Cardiac muscle cell (in vitro differentiated cells and primary cell): ENCODE measurements around the gene HMGCS2. TPM values are rescaled to one million over a fixed set of nuclear protein-coding genes. Genes with fewer than 3 reads are reported as not detected.
"Not testable (repeated sequence)": the region's sequence is repeated elsewhere in the genome, so short reads cannot be mapped to it uniquely, and the experiment has no call there.

Experiments
- DNase-seq, 2 donors: peaks; one replicate each; pipeline versions ENCODE4 v3.0.0 to v3.0.0-alpha.2; 2010 to 2017; ENCODE audit warnings: low read depth in 1 of 2, low spot score in 1 of 2
- H3K27ac ChIP-seq: fragments of 200-600 bp; sonication (generic); 2 replicates; pipeline ENCODE4 v1.5.1; 2016
- H3K27me3 ChIP-seq: fragments of 200-600 bp; sonication (generic); 2 replicates; pipeline ENCODE4 v1.6.0; 2016; ENCODE audit warnings: control low read depth
- H3K36me3 ChIP-seq: fragments of 200-600 bp; sonication (generic); 2 replicates; pipeline ENCODE4 v1.5.1; 2016; ENCODE audit warnings: control low read depth
- H3K4me1 ChIP-seq: fragments of 200-600 bp; sonication (generic); 2 replicates; pipeline ENCODE4 v1.8.1; 2017; ENCODE audit warnings: low read depth, mild to moderate bottlenecking, mixed run types
- H3K4me3 ChIP-seq: fragments of 200-600 bp; sonication (generic); 2 replicates; pipeline ENCODE4 v1.5.1; 2016; ENCODE audit warnings: mild to moderate bottlenecking
- H3K9me3 ChIP-seq: fragments of 200-600 bp; sonication (generic); 2 replicates; pipeline ENCODE4 v1.5.1; 2017; ENCODE audit warnings: low read depth, mild to moderate bottlenecking, control low read depth
- polyA plus RNA-seq: library from polyadenylated mRNA; unstranded; fragments of >200 nt; fragmentation: Nextera tagmentation; extraction: Ambion mirVana; gene quantifications from 2 replicates; pipeline ENCODE4 v1.2.1, GENCODE V29; 2016
- total RNA-seq: library from RNA; depleted of rRNA; stranded (reverse); fragments of >200 nt; gene quantifications from 2 replicates; pipeline ENCODE4 v1.2.3, GENCODE V29; 2016
- TF ChIP-seq, protein P1 (sequence below): IDR thresholded peaks from 2 replicates; pipeline ENCODE4 v1.5.1; 2012; ENCODE audit warnings: low read depth, mild to moderate bottlenecking, low read length

HMGCS2 gene
- total and polyA plus RNA-seq, 2 experiments from 2014 or later, result 0.15 TPM; not detected in 1

DNA sequence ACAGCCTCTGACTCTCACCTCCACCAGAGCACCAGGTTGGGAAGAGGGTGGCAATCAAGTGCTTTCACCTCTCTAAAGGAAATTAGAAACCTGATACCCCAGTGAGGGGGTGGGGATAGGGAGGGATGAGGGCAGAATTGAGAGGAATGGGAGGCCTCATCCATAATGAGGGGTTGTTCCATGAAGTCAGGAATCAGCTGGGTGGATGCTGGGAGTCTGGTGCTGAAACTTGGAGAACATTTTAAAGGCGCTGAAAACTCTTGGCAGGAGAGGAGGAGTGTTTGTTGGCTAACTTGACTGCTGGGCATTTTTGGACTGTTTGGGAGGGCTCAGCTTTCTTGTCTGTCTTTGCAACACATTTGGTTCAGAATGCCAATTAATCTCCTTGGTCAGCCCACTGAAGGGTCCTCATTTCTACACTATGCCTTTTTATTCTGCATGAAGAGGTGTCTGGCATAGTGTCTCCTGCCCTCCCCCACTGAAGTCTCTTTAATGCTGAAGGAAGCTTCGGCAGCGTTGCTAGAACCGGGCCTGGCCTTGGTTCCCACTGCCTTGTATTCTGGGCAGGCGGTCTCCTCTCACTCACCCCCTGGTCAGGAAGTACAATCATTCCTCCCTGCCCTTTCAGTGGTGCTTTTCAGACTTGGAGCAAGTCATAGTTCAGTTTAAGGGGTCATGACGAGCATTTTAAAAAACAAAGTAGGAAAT, 54.8 kb downstream of the HMGCS2 start:
- Histone ChIP-seq H3K4me3 (no peak overlapping the region), H3K27me3 (no peaks in the 10 kb centered on the region), H3K9me3 (no peaks in the 10 kb centered on the region), H3K27ac (peak overlapping the region; percentile 50), H3K36me3 (no peaks in the 10 kb centered on the region), H3K4me1 (peaks cover 14% of the 10 kb centered on the region)
- peak; percentile 51 to 58 for DNase-seq
- TF ChIP-seq, protein P1, sequence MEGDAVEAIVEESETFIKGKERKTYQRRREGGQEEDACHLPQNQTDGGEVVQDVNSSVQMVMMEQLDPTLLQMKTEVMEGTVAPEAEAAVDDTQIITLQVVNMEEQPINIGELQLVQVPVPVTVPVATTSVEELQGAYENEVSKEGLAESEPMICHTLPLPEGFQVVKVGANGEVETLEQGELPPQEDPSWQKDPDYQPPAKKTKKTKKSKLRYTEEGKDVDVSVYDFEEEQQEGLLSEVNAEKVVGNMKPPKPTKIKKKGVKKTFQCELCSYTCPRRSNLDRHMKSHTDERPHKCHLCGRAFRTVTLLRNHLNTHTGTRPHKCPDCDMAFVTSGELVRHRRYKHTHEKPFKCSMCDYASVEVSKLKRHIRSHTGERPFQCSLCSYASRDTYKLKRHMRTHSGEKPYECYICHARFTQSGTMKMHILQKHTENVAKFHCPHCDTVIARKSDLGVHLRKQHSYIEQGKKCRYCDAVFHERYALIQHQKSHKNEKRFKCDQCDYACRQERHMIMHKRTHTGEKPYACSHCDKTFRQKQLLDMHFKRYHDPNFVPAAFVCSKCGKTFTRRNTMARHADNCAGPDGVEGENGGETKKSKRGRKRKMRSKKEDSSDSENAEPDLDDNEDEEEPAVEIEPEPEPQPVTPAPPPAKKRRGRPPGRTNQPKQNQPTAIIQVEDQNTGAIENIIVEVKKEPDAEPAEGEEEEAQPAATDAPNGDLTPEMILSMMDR, result no peak

DNA sequence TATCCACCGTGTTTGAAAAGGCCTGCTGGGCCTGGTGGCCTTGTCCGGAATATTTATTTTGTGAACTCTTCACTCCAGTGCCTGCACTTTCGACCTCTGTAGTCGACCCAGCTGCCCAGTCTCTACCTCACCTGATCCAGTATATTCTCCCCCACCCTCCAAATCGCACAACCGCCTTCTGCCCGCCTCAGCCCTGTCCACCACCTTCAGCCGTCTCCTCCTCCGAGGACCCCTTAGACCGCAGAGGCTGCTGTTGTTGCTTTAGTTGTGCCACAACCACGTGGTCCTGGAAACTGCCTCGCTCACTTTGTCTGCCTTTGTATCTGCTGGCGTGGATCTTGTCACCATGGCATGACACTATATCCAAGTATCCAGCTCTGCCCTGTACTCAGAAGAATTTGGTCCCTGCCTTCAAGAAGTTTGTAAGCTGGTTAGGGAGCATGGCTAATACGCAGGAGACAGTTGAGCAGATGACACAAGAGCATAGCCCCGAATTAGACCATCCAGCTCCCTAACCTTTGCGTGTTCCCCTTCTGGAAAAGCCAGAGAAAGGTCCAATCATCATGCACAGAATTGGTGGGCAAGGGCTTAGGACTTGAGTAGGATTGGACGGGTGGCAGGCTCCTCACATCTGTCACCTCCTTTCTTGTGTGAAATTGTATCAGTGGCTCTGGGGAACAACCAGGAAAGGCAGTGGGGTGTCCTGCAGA, 55.5 kb downstream of the HMGCS2 start:
- TF ChIP-seq, protein P1, result no peak
- peak overlapping the region; percentile 38 for H3K4me3 ChIP-seq
- no peaks in the 10 kb centered on the region for H3K9me3 ChIP-seq
- no peaks in the 10 kb centered on the region for H3K27me3 ChIP-seq
- no peaks in the 10 kb centered on the region for H3K36me3 ChIP-seq
- H3K4me1 ChIP-seq, result peaks cover 14% of the 10 kb centered on the region
- peak overlapping the region; percentile 6 for H3K27ac ChIP-seq
- peak; percentile 29 to 40 for DNase-seq

DNA sequence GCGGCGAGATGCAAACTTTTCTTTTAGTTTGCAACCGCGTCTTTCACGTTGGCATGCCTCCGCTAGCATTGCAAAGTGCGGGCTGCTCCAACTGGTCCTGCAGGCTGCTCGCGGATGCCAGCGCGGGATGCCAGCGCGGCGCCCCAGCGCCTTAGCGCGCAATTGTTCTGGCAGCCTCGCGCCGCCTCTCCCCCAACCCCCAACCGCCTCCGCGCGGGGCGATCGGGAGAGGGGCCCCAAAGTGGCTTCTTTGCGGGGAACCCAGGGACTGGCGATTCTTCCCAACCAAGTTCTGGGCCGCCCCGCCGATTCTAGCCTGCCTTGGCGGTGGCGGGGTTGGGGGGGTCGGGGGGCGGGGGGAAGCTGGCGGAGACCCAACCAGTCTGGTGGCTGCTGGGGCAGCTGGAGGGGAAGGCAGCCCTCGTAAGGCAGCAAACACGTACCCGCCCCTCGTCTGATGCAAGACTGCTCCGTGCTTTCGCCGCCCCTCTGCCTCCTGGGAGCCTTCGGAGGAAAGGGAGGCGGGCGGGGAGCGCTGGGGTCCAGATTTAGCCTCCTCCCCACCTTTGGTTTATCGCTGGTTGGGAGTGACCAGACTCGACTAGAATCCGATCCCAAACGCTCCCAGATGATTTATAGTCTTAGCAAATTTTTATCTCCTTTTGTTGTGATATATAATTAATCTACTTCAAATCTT, 56.2 kb downstream of the HMGCS2 start:
- H3K4me3 ChIP-seq, result peak overlapping the region; percentile 38
- H3K4me1 ChIP-seq, result peaks cover 14% of the 10 kb centered on the region
- H3K27ac ChIP-seq, result peak overlapping the region; percentile 6
- no peaks in the 10 kb centered on the region for H3K9me3 ChIP-seq
- no peaks in the 10 kb centered on the region for H3K27me3 ChIP-seq
- no peaks in the 10 kb centered on the region for H3K36me3 ChIP-seq
- peak; percentile 83 to 96 for DNase-seq
- TF ChIP-seq, protein P1, result no peak

DNA sequence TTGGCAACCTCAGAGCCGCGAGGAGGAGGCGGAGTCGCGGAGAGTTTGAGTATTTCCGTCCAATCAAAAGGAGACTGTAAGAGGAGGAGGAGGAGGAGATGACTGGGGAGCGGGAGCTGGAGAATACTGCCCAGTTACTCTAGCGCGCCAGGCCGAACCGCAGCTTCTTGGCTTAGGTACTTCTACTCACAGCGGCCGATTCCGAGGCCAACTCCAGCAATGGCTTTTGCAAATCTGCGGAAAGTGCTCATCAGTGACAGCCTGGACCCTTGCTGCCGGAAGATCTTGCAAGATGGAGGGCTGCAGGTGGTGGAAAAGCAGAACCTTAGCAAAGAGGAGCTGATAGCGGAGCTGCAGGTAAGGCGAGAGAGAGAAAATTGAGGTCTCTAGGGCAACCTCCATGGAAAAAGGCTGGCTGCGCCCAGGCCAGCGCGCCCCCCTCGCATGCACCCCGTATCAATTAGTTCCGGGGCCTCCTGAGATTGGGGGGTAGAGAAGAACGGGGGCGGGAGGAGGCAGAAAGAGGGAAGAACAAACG, 56.8 kb downstream of the HMGCS2 start, which contains the start of gene PHGDH:
TSS of gene PHGDH (plus strand) at position 131 of the 538 bp plus-strand sequence. CDS start at position 220, 89 bp downstream.
- Histone ChIP-seq H3K27ac (peak within 1 kb of the TSS; percentile 6), H3K9me3 (no peaks in the 10 kb centered on the region), H3K4me3 (peak within 1 kb of the TSS; percentile 38), H3K36me3 (no peaks in the 10 kb centered on the region), H3K27me3 (no peaks in the 10 kb centered on the region), H3K4me1 (peaks cover 14% of the 10 kb centered on the region)
- TF ChIP-seq, protein P1, result no peak
- peak; percentile 80 to 96 for DNase-seq

DNA sequence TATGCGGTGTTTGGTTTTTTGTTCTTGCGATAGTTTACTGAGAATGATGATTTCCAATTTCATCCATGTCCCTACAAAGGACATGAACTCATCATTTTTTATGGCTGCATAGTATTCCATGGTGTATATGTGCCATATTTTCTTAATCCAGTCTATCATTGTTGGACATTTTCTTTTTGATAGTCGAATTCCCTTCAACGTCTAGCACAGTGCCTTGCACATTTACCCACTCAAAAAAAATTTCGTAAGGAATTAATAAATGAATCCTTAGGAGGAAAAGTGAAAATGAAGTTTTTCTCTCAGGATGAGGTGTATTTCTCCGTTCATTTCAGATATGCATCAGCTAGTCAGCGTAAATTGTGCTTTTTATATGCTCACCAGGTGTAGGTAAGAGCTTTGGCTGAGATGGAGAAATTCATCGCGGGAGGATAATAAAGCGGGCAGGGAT, 57.3 kb downstream of the HMGCS2 start:
- H3K36me3 ChIP-seq, H3K27ac ChIP-seq, H3K9me3 ChIP-seq, DNase-seq, H3K27me3 ChIP-seq: not testable (repeated sequence)
- H3K4me1 ChIP-seq, result peaks cover 14% of the 10 kb centered on the region
- H3K4me3 ChIP-seq, result peak overlapping the region; percentile 38

DNA sequence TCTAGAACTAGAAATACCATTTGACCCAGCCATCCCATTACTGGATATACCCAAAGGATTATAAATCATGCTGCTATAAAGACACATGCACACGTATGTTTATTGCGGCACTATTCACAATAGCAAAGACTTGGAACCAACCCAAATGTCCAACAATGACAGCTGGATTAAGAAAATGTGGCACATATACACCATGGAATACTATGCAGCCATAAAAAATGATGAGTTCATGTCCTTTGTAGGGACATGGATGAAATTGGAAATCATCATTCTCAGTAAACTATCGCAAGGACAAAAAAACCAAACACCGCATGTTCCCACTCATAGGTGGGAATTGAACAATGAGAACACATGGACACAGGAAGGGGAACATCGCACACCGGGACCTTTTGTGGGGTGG, 62.1 kb downstream of the HMGCS2 start:
- H3K4me1 ChIP-seq, H3K4me3 ChIP-seq, H3K27me3 ChIP-seq, DNase-seq, H3K36me3 ChIP-seq, H3K27ac ChIP-seq, H3K9me3 ChIP-seq: not testable (repeated sequence)
